Bronchial epithelial cell (primary cell): ENCODE data around the gene IFT27. TPM values are rescaled to one million over a fixed set of nuclear protein-coding genes. Genes with fewer than 3 reads are reported as not detected.

Experiments
- DNase-seq: peaks from one replicate; pipeline ENCODE4 v3.0.0-alpha.2; 2010; ENCODE audit warnings: low read depth
- FAIRE-seq: peaks from 2 replicates; lab custom pipeline; 2011; peaks lifted over from hg19 to GRCh38; lab: Jason Lieb, UNC
- H3K27me3 ChIP-seq: 2 replicates; pipeline ENCODE4 v1.5.1; 2011; ENCODE audit warnings: low read length; ENCODE audit not compliant: control insufficient read depth, insufficient read depth
- H3K36me3 ChIP-seq: 2 replicates; pipeline ENCODE4 v1.5.1; 2011; ENCODE audit warnings: low read length; ENCODE audit not compliant: control insufficient read depth, insufficient read depth
- H3K4me3 ChIP-seq: 2 replicates; pipeline ENCODE4 v1.5.1; 2011; ENCODE audit warnings: mild to moderate bottlenecking, low read depth, low read length, control low read depth
- total RNA-seq: library from RNA; depleted of rRNA; stranded (reverse); fragments of >200 nt; gene quantifications from 2 replicates; pipeline ENCODE4 v1.2.1, GENCODE V29; 2014
- TF ChIP-seq, protein P1 (sequence below): IDR thresholded peaks from 2 replicates; pipeline ENCODE4 v1.5.1; 2011; ENCODE audit warnings: mild to moderate bottlenecking, moderate library complexity, low read length, control low read depth, inconsistent platforms; ENCODE audit not compliant: insufficient read depth, severe bottlenecking

The IFT27 gene
- total RNA-seq, 1 donor from 2014 or later = 10.8 TPM

GRCh38 chr22:36814801-36815200 is 38.9 kb upstream of the IFT27 start:
- DNase-seq = no peak
- H3K36me3 ChIP-seq = no peaks in the 10 kb centered on the region
- peaks cover 36% of the 10 kb centered on the region for H3K27me3 ChIP-seq
- TF ChIP-seq, protein P1, sequence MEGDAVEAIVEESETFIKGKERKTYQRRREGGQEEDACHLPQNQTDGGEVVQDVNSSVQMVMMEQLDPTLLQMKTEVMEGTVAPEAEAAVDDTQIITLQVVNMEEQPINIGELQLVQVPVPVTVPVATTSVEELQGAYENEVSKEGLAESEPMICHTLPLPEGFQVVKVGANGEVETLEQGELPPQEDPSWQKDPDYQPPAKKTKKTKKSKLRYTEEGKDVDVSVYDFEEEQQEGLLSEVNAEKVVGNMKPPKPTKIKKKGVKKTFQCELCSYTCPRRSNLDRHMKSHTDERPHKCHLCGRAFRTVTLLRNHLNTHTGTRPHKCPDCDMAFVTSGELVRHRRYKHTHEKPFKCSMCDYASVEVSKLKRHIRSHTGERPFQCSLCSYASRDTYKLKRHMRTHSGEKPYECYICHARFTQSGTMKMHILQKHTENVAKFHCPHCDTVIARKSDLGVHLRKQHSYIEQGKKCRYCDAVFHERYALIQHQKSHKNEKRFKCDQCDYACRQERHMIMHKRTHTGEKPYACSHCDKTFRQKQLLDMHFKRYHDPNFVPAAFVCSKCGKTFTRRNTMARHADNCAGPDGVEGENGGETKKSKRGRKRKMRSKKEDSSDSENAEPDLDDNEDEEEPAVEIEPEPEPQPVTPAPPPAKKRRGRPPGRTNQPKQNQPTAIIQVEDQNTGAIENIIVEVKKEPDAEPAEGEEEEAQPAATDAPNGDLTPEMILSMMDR = no peak
- H3K4me3 ChIP-seq = no peak overlapping the region
- no peak for FAIRE-seq

DNA sequence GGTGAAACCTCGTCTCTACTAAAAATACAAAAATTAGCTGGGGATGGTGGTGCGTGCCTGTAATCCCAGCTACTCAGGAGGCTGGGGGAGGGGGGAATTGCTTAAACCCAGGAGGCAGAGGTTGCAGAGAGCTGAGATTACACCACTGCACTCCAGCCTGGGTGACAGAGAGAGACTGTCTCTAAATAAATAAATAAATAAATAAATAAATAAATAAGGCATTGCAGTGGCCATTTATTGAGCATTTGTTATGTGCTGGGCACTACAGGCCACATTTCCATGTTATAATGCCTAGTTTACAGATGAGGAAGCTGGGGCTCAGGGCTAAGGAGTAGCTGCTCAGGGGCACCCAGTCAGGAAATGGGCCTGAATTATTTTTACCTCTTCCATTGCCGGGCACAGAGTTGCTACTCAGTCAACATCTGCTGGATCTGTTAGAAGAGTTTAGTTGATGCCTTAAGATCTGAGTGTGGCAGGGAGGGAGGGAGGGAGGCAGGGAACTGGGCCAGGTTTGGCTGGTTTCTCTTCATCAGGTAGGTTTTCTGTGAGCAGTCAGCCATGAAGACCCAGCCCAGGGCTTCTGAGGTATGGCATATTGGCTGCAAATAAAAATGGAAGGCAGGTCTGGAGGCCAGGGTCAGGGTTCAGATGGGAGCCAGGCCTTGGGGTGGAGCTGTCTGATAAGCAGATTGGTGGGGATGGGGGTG is 35.3 kb upstream of the IFT27 start:
- DNase-seq (no peak), FAIRE-seq (no peak)
- Histone ChIP-seq H3K4me3 (no peak overlapping the region), H3K36me3 (no peaks in the 10 kb centered on the region), H3K27me3 (peaks cover 23% of the 10 kb centered on the region)
- TF ChIP-seq, protein P1 = no peak

DNA sequence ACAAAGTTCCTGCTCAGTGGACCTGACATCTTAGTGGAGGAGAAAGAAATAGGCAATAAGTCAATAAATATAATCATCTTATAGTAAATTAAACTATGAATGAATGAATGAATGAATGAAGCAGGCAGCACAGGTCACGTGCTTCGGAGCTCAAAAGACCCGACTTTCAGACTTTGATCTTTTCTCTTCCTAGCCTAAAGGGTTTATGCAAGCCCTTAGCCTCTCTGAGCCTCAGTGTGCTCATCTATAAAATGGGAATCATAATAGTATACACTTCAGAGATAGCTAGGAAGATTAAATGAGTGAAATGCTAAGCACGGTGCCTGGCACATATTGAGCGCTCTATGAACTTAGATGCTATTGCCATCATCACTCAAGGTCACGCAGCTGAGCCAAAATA is 33.4 kb upstream of the IFT27 start:
- no peak for DNase-seq
- no peak overlapping the region for H3K4me3 ChIP-seq
- peaks cover 13% of the 10 kb centered on the region for H3K27me3 ChIP-seq
- no peak for FAIRE-seq
- no peaks in the 10 kb centered on the region for H3K36me3 ChIP-seq
- TF ChIP-seq, protein P1 = no peak

- DNase-seq (no peak), FAIRE-seq (no peak)
- no peak overlapping the region for H3K4me3 ChIP-seq
- TF ChIP-seq, protein P1 = no peak
- peaks cover 10% of the 10 kb centered on the region for H3K27me3 ChIP-seq
- no peaks in the 10 kb centered on the region for H3K36me3 ChIP-seq
Measured at GRCh38 chr22:36808721-36809344, 32.9 kb upstream of the IFT27 start.

- peak; percentile 19 for DNase-seq
- no peak for FAIRE-seq
- no peak overlapping the region for H3K4me3 ChIP-seq
- H3K36me3 ChIP-seq = no peaks in the 10 kb centered on the region
- H3K27me3 ChIP-seq = peaks cover 8% of the 10 kb centered on the region
- TF ChIP-seq, protein P1 = no peak
Measured at GRCh38 chr22:36807627-36808026, 31.7 kb upstream of the IFT27 start.
